PC-3 (cell line): ENCODE results near the gene NOTCH4.

Source experiments
- EZH2 ChIP-seq: fragments of 300-600 bp; sonication (generic); IDR thresholded peaks from one replicate; pipeline ENCODE4 v1.6.1; 2017; ENCODE audit warnings: antibody characterized with exemption, mild to moderate bottlenecking, low read length; ENCODE audit not compliant: unreplicated experiment
- EZH2phosphoT487 ChIP-seq: fragments of 300-600 bp; sonication (generic); IDR thresholded peaks from 2 replicates; pipeline ENCODE4 v1.6.1; 2018; ENCODE audit warnings: mild to moderate bottlenecking, antibody characterized with exemption, low read length, borderline replicate concordance
- TF ChIP-seq, protein P1 (sequence below): fragments of 300-600 bp; sonication (generic); conservative IDR thresholded peaks from 2 replicates; pipeline ENCODE4 v1.5.1; 2017; ENCODE audit warnings: antibody characterized with exemption, low read depth, mild to moderate bottlenecking, low read length

DNA sequence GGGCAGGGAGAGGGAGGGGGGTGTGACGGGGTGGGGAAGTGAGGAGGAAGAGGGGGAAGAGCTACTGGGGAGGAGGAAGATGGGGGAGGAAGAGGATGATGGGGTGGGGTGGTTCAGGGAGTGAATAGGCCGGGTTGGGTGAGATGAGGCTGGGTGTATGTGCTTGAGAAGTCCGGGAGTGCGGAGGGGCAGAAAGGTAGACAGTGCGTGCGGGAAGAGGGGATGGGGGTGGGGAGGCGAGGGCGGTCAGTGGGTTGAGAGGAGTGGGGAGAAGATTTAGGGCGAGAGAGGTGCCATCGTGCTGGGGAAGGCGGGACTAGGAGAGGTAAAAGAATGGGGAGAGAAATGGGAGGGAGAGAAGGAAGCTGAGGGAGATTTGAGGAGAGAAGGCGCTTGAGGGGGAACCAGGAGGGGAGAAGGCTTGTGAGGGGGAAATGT, 30.9 kb upstream of the NOTCH4 start:
- TF ChIP-seq, protein P1, sequence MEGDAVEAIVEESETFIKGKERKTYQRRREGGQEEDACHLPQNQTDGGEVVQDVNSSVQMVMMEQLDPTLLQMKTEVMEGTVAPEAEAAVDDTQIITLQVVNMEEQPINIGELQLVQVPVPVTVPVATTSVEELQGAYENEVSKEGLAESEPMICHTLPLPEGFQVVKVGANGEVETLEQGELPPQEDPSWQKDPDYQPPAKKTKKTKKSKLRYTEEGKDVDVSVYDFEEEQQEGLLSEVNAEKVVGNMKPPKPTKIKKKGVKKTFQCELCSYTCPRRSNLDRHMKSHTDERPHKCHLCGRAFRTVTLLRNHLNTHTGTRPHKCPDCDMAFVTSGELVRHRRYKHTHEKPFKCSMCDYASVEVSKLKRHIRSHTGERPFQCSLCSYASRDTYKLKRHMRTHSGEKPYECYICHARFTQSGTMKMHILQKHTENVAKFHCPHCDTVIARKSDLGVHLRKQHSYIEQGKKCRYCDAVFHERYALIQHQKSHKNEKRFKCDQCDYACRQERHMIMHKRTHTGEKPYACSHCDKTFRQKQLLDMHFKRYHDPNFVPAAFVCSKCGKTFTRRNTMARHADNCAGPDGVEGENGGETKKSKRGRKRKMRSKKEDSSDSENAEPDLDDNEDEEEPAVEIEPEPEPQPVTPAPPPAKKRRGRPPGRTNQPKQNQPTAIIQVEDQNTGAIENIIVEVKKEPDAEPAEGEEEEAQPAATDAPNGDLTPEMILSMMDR = no peak
- TF ChIP-seq EZH2phosphoT487 = no peak
- no peak for TF ChIP-seq EZH2
